NCI-H2196 treated with DMSO at 0.1 percent for 48 hours (cell line): Measurements from ENCODE around the gene FAM217A.
A peak's percentile ranks its signal among the peaks of the same experiment; 100 is the strongest.

Experiments used
- DNase-seq: peaks from one replicate; lab custom pipeline; 2025; ENCODE audit not compliant: unreplicated experiment; lab: John Stamatoyannopoulos, UW

FAM217A gene

GRCh38 chr6:4021854-4022695 lies 56.9 kb downstream of the FAM217A start:
- no peak for DNase-seq

DNA sequence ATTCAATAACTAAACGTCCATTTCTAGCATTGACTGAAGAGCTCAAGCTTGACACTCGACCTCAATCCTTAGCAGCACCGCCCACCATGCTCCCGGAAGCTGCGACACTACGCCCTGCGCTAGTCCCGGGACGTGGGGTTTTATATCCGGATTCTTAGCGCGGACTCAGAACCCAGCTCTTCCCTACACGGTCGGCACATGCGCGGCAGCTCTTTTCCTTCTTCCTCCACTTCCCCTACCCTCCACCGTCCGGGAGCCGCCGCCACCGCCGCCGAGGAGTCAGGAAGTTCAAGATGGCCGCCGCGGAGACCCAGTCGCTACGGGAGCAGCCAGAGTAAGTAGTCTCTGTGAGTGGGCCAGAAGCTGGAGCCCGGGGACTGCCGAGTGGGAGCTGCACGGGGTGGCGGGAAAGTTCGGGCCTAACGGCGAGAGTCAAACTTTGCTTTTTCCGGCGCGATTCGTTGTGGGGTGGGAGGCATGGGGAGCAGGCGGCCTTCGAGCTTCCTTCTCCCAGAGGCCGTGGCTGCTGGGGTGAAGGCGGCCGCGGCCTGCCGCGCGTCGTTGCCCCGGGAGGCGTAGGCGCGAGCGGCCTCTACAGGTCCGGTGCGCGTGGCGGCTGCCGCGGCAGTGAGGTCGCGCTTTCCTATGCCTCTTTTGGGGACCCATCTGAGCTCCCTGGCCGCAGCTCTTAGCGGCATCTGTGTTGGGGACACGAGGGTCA lies 57.6 kb downstream of the FAM217A start:
- DNase-seq, result peak; percentile 95

- DNase-seq, result no peak
These were observed 58.2 kb downstream of the FAM217A start for GRCh38 chr6:4020822-4021132.

DNA sequence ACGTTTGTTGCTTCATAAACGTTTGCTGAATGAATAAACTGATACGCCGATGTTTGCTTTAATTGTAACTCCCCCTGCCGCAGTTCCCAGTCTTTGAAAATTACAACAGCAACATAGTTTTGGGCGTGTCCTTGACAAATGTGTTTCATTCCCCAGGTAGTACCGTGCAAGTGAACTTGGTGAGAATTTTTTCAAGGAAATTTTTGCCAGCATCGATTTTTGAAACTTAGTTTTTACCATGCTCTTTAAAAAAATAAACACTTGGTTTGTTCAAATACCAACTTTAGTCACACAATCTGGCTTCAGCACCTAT lies 60.1 kb downstream of the FAM217A start:
- no peak for DNase-seq
